Thyroid gland (tissue), 4 donors: ENCODE results near the gene ARID3A.

Source experiments
- CTCF ChIP-seq, 6 experiments: fragments of 200-600 bp in 3 of 6; fragments of 450-650 bp in 3 of 6; sonication (generic) in 3 of 6; IDR thresholded peaks; one replicate each; pipeline ENCODE4 v1.5.1; 2016 to 2019; ENCODE audit warnings: antibody characterized with exemption in 6 of 6, mild to moderate bottlenecking in 2 of 6, inconsistent platforms in 1 of 6, moderate library complexity in 1 of 6
- POLR2A ChIP-seq, 2 donors: fragments of 450-650 bp; IDR thresholded peaks; one replicate each; pipeline ENCODE4 v1.6.1; 2017; ENCODE audit warnings: antibody characterized with exemption in 2 of 2, mild to moderate bottlenecking in 2 of 2, moderate library complexity in 1 of 2

- TF ChIP-seq CTCF (IDR thresholded peaks at IDR 0.05): no peak
- TF ChIP-seq POLR2A (IDR thresholded peaks at IDR 0.05): no peak
Measured at GRCh38 chr19:1015061-1015781, 89.4 kb downstream of the ARID3A start.
